K562 (cell line): ENCODE data around the gene MRM2. TPM values are rescaled to one million over a fixed set of nuclear protein-coding genes. Genes with fewer than 3 reads are reported as not detected.

Experiments
- CREB1 ChIP-seq, 2 experiments: sonication (generic) in 1 of 2; formaldehyde crosslinking in 1 of 2; IDR thresholded peaks; 2 replicates each; pipeline versions ENCODE4 v1.6.1 to v1.8.0; 2012 to 2022; ENCODE audit warnings: inconsistent platforms in 1 of 2, mild to moderate bottlenecking in 1 of 2, missing genetic modification reagents in 1 of 2, moderate library complexity in 1 of 2
- E2F3 ChIP-seq: fragments of 250-450 bp; sonication (Bioruptor Pico); IDR thresholded peaks from 2 replicates; pipeline ENCODE4 v1.4.0; 2020; ENCODE audit warnings: mild to moderate bottlenecking
- ELK1 ChIP-seq: sonication (generic); formaldehyde crosslinking; IDR thresholded peaks from 2 replicates; pipeline ENCODE4 v1.8.1; 2022; ENCODE audit warnings: missing genetic modification reagents
- FOXM1 ChIP-seq, 2 experiments: fragments of 450-650 bp in 1 of 2; sonication (generic) in 1 of 2; formaldehyde crosslinking in 1 of 2; IDR thresholded peaks; 2 replicates each; pipeline versions ENCODE4 v1.6.1 to v1.9.0; 2017 to 2022; ENCODE audit warnings: low read depth in 2 of 2, mild to moderate bottlenecking in 2 of 2, missing genetic modification reagents in 1 of 2, moderate library complexity in 1 of 2
- IRF1 ChIP-seq: sonication (generic); formaldehyde crosslinking; IDR thresholded peaks from 2 replicates; pipeline ENCODE4 v1.8.0; 2022; ENCODE audit warnings: missing genetic modification reagents, mild to moderate bottlenecking, borderline replicate concordance
- L3MBTL2 ChIP-seq: fragments of 450-650 bp; IDR thresholded peaks from 2 replicates; pipeline ENCODE4 v1.6.1; 2016; ENCODE audit warnings: mild to moderate bottlenecking, moderate library complexity
- PATZ1 ChIP-seq: fragments of 250-450 bp; sonication (Bioruptor Pico); IDR thresholded peaks from 2 replicates; pipeline ENCODE4 v1.5.0; 2020; ENCODE audit warnings: mild to moderate bottlenecking, borderline replicate concordance
- PKNOX1 ChIP-seq: fragments of 450-650 bp; IDR thresholded peaks from 2 replicates; pipeline ENCODE4 v1.6.1; 2016
- POLR2A ChIP-seq: fragments of 450-650 bp; conservative IDR thresholded peaks from 2 replicates; pipeline ENCODE4 v1.6.1; 2016
- SRSF9 ChIP-seq: fragments of 200-400 bp; formaldehyde crosslinking; IDR thresholded peaks from 2 replicates; pipeline ENCODE4 v1.6.1; 2017; ENCODE audit warnings: low read depth, low read length, borderline replicate concordance
- TBP ChIP-seq: optimal IDR thresholded peaks from 2 replicates; pipeline ENCODE3; 2011; ENCODE audit warnings: low read depth, low read length, improper control_type of control experiment
- ZEB2 ChIP-seq: fragments of 450-650 bp; IDR thresholded peaks from 2 replicates; pipeline ENCODE4 v1.6.1; 2016
- ZNF316 ChIP-seq: fragments of 450-650 bp; IDR thresholded peaks from 2 replicates; pipeline ENCODE4 v1.6.1; 2016
- ZNF444 ChIP-seq: fragments of 250-450 bp; sonication (Bioruptor Pico); IDR thresholded peaks from 2 replicates; pipeline ENCODE4 v1.4.0; 2020; ENCODE audit warnings: mild to moderate bottlenecking, moderate library complexity
- ZNF77 ChIP-seq: fragments of 250-450 bp; sonication (Bioruptor Pico); IDR thresholded peaks from 2 replicates; pipeline ENCODE4 v1.5.0; 2020
- polyA plus RNA-seq, 8 experiments: library from polyadenylated mRNA; depleted of rRNA in 4 of 8; stranded (reverse) in 5 of 8; unstranded in 3 of 8; fragments of >200 nt; fragmentation: Nextera tagmentation in 2 of 8; fragmentation: Illumina TruSeq in 1 of 8; extraction: Ambion mirVana in 2 of 8; extraction: Trizol in 1 of 8; gene quantifications; 2 replicates each; pipeline versions ENCODE4 v1.2.1 to v1.2.3, GENCODE V29; 2011 to 2014; ENCODE audit warnings: inconsistent platforms in 1 of 8, missing spikeins in 1 of 8
- total RNA-seq, 7 experiments: library from RNA; depleted of rRNA in 6 of 7; stranded (reverse); fragments of >200 nt in 6 of 7; fragmentation: Illumina TruSeq in 2 of 7; extraction: Trizol in 2 of 7; gene quantifications; 2 replicates each; pipeline versions ENCODE4 v1.2.1 to v1.2.3, GENCODE V29; 2011 to 2021; ENCODE audit warnings: low replicate concordance in 1 of 7
- TF ChIP-seq, protein P1 (sequence below): fragments of 250-450 bp; sonication (Bioruptor Pico); IDR thresholded peaks from 2 replicates; pipeline ENCODE4 v1.8.0; 2022; ENCODE audit warnings: moderate library complexity, mild to moderate bottlenecking, inconsistent platforms
- TF ChIP-seq, protein P2 (sequence below): fragments of 250-450 bp; sonication (Bioruptor Pico); IDR thresholded peaks from 2 replicates; pipeline ENCODE4 v1.4.0; 2020; ENCODE audit warnings: mild to moderate bottlenecking, moderate library complexity
- TF ChIP-seq, protein P3 (sequence below): fragments of 450-650 bp; IDR thresholded peaks from 2 replicates; pipeline ENCODE4 v1.6.1; 2016; ENCODE audit warnings: antibody characterized with exemption

MRM2 gene
- total and polyA plus RNA-seq, 9 of the 15 experiments (the other 6 are each of a cell fraction or from before 2014, with no cell fraction given): 32.4 to 116 (median 50.5) TPM

- TF ChIP-seq FOXM1 (IDR thresholded peaks at IDR 0.05; ENCODE audit: low read depth) (no peak), FOXM1 (CRISPR knock-in tag; IDR thresholded peaks at IDR 0.05; ENCODE audit: low read depth) (no peak), L3MBTL2 (no peak), TBP (peak; percentile 69), POLR2A (peak; percentile 75), ZNF77 (CRISPR knock-in tag) (no peak), SRSF9 (no peak), IRF1 (CRISPR knock-in tag) (no peak), ELK1 (CRISPR knock-in tag) (no peak), CREB1 (IDR thresholded peaks at IDR 0.05) (peak; percentile 81), CREB1 (CRISPR knock-in tag; IDR thresholded peaks at IDR 0.05) (peak; percentile 77), ZNF316 (no peak), ZEB2 (no peak), E2F3 (no peak), ZNF444 (CRISPR knock-in tag) (no peak), PKNOX1 (no peak), PATZ1 (CRISPR knock-in tag) (no peak)
- TF ChIP-seq, protein P1, sequence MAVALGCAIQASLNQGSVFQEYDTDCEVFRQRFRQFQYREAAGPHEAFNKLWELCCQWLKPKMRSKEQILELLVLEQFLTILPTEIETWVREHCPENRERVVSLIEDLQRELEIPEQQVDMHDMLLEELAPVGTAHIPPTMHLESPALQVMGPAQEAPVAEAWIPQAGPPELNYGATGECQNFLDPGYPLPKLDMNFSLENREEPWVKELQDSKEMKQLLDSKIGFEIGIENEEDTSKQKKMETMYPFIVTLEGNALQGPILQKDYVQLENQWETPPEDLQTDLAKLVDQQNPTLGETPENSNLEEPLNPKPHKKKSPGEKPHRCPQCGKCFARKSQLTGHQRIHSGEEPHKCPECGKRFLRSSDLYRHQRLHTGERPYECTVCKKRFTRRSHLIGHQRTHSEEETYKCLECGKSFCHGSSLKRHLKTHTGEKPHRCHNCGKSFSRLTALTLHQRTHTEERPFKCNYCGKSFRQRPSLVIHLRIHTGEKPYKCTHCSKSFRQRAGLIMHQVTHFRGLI (CRISPR knock-in tag): 0 out of 2 replicates have a peak, but pooled peaks have one; percentile 31
- TF ChIP-seq, protein P2, sequence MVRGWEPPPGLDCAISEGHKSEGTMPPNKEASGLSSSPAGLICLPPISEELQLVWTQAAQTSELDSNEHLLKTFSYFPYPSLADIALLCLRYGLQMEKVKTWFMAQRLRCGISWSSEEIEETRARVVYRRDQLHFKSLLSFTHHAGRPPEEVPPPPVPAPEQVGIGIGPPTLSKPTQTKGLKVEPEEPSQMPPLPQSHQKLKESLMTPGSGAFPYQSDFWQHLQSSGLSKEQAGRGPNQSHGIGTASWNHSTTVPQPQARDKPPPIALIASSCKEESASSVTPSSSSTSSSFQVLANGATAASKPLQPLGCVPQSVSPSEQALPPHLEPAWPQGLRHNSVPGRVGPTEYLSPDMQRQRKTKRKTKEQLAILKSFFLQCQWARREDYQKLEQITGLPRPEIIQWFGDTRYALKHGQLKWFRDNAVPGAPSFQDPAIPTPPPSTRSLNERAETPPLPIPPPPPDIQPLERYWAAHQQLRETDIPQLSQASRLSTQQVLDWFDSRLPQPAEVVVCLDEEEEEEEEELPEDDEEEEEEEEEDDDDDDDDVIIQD: no peak
- TF ChIP-seq, protein P3, sequence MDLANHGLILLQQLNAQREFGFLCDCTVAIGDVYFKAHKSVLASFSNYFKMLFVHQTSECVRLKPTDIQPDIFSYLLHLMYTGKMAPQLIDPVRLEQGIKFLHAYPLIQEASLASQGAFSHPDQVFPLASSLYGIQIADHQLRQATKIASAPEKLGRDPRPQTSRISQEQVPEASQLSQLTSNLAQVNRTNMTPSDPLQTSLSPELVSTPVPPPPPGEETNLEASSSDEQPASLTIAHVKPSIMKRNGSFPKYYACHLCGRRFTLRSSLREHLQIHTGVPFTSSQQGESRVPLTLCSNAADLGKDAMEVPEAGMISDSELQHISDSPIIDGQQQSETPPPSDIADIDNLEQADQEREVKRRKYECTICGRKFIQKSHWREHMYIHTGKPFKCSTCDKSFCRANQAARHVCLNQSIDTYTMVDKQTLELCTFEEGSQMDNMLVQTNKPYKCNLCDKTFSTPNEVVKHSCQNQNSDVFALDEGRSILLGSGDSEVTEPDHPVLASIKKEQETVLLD: peak; percentile 80
Measured at GRCh38 chr7:2232766-2233520, 9.1 kb downstream of the MRM2 start, which contains the start of gene MAD1L1 (continued).
